K562 (cell line): ENCODE measurements around the gene GAPDH. TPM values are rescaled to one million over a fixed set of nuclear protein-coding genes. Genes with fewer than 3 reads are reported as not detected.

Source experiments
- ATAC-seq: fragments of 200-7000 bp; cut with Tn5 transposase; 3 replicates; pipeline ENCODE4 v1.9.1; 2020; ENCODE audit warnings: moderate library complexity
- BruUV-seq: library from RNA; stranded (reverse); fragments of 400-500 nt; replicated peaks from 2 replicates; lab custom pipeline; 2021; lab: Mats Ljungman, UMichigan
- CTCF ChIA-PET: fragments of 300-600 bp; formaldehyde crosslinking; extraction: SDS; loops from one replicate; lab custom pipeline; 2021; ENCODE audit warnings: low intra/inter-chr PET ratio; lab: Yijun Ruan, JAX
- POLR2A ChIA-PET: fragments of 300-600, 350-650 bp; sonication (Branson Sonifier 250); formaldehyde crosslinking; extraction: SDS; loops from one replicate; lab custom pipeline; 2021; ENCODE audit warnings: antibody characterized with exemption, inconsistent platforms; lab: Yijun Ruan, JAX
- DNase-seq, 4 experiments: peaks; one replicate each; pipeline versions ENCODE4 v3.0.0 to v3.0.0-alpha.2; 2011 to 2018; ENCODE audit warnings: low spot score in 3 of 4, mixed read lengths in 3 of 4; ENCODE audit errors: extremely low read depth in 1 of 4
- FAIRE-seq: peaks from 2 replicates; lab custom pipeline; 2011; peaks lifted over from hg19 to GRCh38; lab: Jason Lieb, UNC
- H2AFZ ChIP-seq: 2 replicates; pipeline ENCODE4 v1.6.0; 2011; ENCODE audit warnings: low read depth, low read length, control low read depth, inconsistent platforms
- H3K27ac ChIP-seq: fragments of 200-600 bp; 3 replicates; pipeline ENCODE4 v1.8.0; 2011; ENCODE audit warnings: low read depth, mild to moderate bottlenecking, control low read depth, inconsistent platforms, low read length, moderate library complexity, mixed read lengths; ENCODE audit errors: extremely low read depth
- H3K27me3 ChIP-seq, 2 experiments: fragments of 300-600 bp in 1 of 2; 2 replicates in 1 of 2; 3 replicates in 1 of 2; pipeline versions ENCODE4 v1.6.0 to v1.8.0; 2011; ENCODE audit warnings: inconsistent platforms in 2 of 2, low read length in 2 of 2, mild to moderate bottlenecking in 1 of 2, mixed read lengths in 1 of 2, moderate library complexity in 1 of 2; ENCODE audit not compliant: control insufficient read depth in 2 of 2, insufficient read depth in 2 of 2
- H3K36me3 ChIP-seq: fragments of 300-600 bp; 3 replicates; pipeline ENCODE4 v1.8.0; 2011; ENCODE audit warnings: mild to moderate bottlenecking, low read length, inconsistent platforms; ENCODE audit not compliant: control insufficient read depth, insufficient read depth
- H3K4me1 ChIP-seq, 2 experiments: fragments of 200-600 bp in 1 of 2; replicated peaks in 1 of 2; 2 replicates in 1 of 2; 3 replicates in 1 of 2; pipeline versions ENCODE4 v1.5.1 to v1.8.0; 2011; ENCODE audit warnings: inconsistent platforms in 2 of 2, low read length in 2 of 2, mild to moderate bottlenecking in 1 of 2, mixed read lengths in 1 of 2, moderate library complexity in 1 of 2; ENCODE audit not compliant: control insufficient read depth in 2 of 2, insufficient read depth in 2 of 2
- H3K4me2 ChIP-seq: 2 replicates; pipeline ENCODE4 v1.6.1; 2011; ENCODE audit warnings: low read length, control low read depth, inconsistent platforms, mixed read lengths; ENCODE audit not compliant: insufficient read depth
- H3K4me3 ChIP-seq: fragments of 200-600 bp; sonication (generic), shearing (Covaris generic); 2 replicates; pipeline ENCODE4 v1.5.1; 2016; ENCODE audit warnings: control low read depth, inconsistent platforms
- H3K79me2 ChIP-seq: fragments of 200-600 bp; 3 replicates; pipeline ENCODE4 v1.8.0; 2011; ENCODE audit warnings: low read length, inconsistent platforms; ENCODE audit not compliant: control insufficient read depth, insufficient read depth
- H3K9ac ChIP-seq, 2 experiments: 2 replicates each; pipeline versions ENCODE4 v1.6.0 to v1.6.1; 2011; ENCODE audit warnings: low read depth in 2 of 2, low read length in 2 of 2, control low read depth in 1 of 2, inconsistent platforms in 1 of 2, mild to moderate bottlenecking in 1 of 2, mixed read lengths in 1 of 2; ENCODE audit not compliant: insufficient read depth in 1 of 2
- H3K9me1 ChIP-seq: one replicate; pipeline ENCODE4 v1.6.0; 2011; ENCODE audit warnings: inconsistent platforms, mild to moderate bottlenecking, low read length, moderate library complexity; ENCODE audit not compliant: control insufficient read depth, insufficient read depth
- H3K9me3 ChIP-seq: replicated peaks from 2 replicates; pipeline ENCODE4 v1.5.1; 2011; ENCODE audit warnings: low read depth, low read length, inconsistent platforms; ENCODE audit not compliant: control insufficient read depth, insufficient read depth
- H4K20me1 ChIP-seq: replicated peaks from 2 replicates; pipeline ENCODE4 v1.6.1; 2011; ENCODE audit warnings: low read length, inconsistent platforms, mixed read lengths; ENCODE audit not compliant: control insufficient read depth, insufficient read depth
- CTCF ChIP-seq, 3 experiments: IDR thresholded peaks in 2 of 3; conservative IDR thresholded peaks in 1 of 3; 2 replicates each; pipeline ENCODE4 v1.5.1; 2011 to 2012; ENCODE audit warnings: low read length in 3 of 3, mild to moderate bottlenecking in 3 of 3, control low read depth in 2 of 3, improper control_type of control experiment in 1 of 3, inconsistent platforms in 1 of 3, low read depth in 1 of 3, mixed read lengths in 1 of 3, moderate library complexity in 1 of 3; ENCODE audit not compliant: insufficient read depth in 2 of 3
- HNRNPK ChIP-seq: fragments of 200-400 bp; formaldehyde crosslinking; IDR thresholded peaks from one replicate; pipeline ENCODE4 v1.6.1; 2018; ENCODE audit warnings: mild to moderate bottlenecking, low read depth, low read length; ENCODE audit not compliant: poor library complexity, severe bottlenecking
- NR4A1 ChIP-seq, 2 experiments: fragments of 250-450 bp in 1 of 2; fragments of 450-650 bp in 1 of 2; sonication (Bioruptor Pico) in 1 of 2; IDR thresholded peaks; 2 replicates each; pipeline versions ENCODE4 v1.4.0 to v1.6.1; 2016 to 2020; ENCODE audit warnings: mild to moderate bottlenecking in 2 of 2, missing compliant biosample characterization in 1 of 2, missing genetic modification characterization in 1 of 2, moderate library complexity in 1 of 2
- PCBP1 ChIP-seq: fragments of 200-400 bp; formaldehyde crosslinking; IDR thresholded peaks from 2 replicates; pipeline ENCODE4 v1.6.1; 2018; ENCODE audit warnings: mild to moderate bottlenecking, low read depth, low read length; ENCODE audit not compliant: poor library complexity, severe bottlenecking
- RAD21 ChIP-seq, 2 experiments: fragments of 250-450 bp in 1 of 2; fragments of 450-650 bp in 1 of 2; sonication (Bioruptor Pico) in 1 of 2; formaldehyde crosslinking in 1 of 2; IDR thresholded peaks in 1 of 2; conservative IDR thresholded peaks in 1 of 2; 2 replicates each; pipeline versions ENCODE4 v1.4.0 to v1.8.0; 2020 to 2022; ENCODE audit warnings: mild to moderate bottlenecking in 2 of 2, moderate library complexity in 1 of 2
- RBM14 ChIP-seq: fragments of 200-400 bp; formaldehyde crosslinking; IDR thresholded peaks from 2 replicates; pipeline ENCODE4 v1.6.1; 2018; ENCODE audit warnings: low read depth, mild to moderate bottlenecking, low read length, moderate library complexity, borderline replicate concordance; ENCODE audit not compliant: insufficient read depth
- ZBTB17 ChIP-seq: fragments of 450-650 bp; formaldehyde crosslinking; IDR thresholded peaks from 2 replicates; pipeline ENCODE4 v1.4.0; 2020; ENCODE audit warnings: mild to moderate bottlenecking
- ZNF23 ChIP-seq: fragments of 250-450 bp; sonication (Bioruptor Pico); IDR thresholded peaks from 2 replicates; pipeline ENCODE4 v1.4.0; 2020; ENCODE audit warnings: mild to moderate bottlenecking
- WGBS: fragments of 100-300 bp; shearing (Covaris generic); methylation state at CpG from one replicate; pipeline ENCODE4 v1.1.6; 2016; ENCODE audit warnings: low coverage, mixed read lengths; ENCODE audit not compliant: insufficient coverage; ENCODE audit errors: missing lambda C conversion rate; 5-methylcytosine and 5-hydroxymethylcytosine counted together
- in situ Hi-C: fragments of 300-500 bp; cut with MboI; formaldehyde crosslinking; loops from 4 replicates; pipeline ENCODE4 v1.15.0; 2018; ENCODE audit warnings: inconsistent platforms, mixed read lengths
- intact Hi-C: fragments of 100-400 bp; cut with micrococcal nuclease; formaldehyde crosslinking; loops from 2 replicates; pipeline ENCODE4 v1.14.2; 2022
- polyA plus RNA-seq, 8 experiments: library from polyadenylated mRNA; depleted of rRNA in 4 of 8; stranded (reverse) in 5 of 8; unstranded in 3 of 8; fragments of >200 nt; fragmentation: Nextera tagmentation in 2 of 8; fragmentation: Illumina TruSeq in 1 of 8; extraction: Ambion mirVana in 2 of 8; extraction: Trizol in 1 of 8; gene quantifications; 2 replicates each; pipeline versions ENCODE4 v1.2.1 to v1.2.3, GENCODE V29; 2011 to 2014; ENCODE audit warnings: inconsistent platforms in 1 of 8, missing spikeins in 1 of 8
- total RNA-seq, 7 experiments: library from RNA; depleted of rRNA in 6 of 7; stranded (reverse); fragments of >200 nt in 6 of 7; fragmentation: Illumina TruSeq in 2 of 7; extraction: Trizol in 2 of 7; gene quantifications; 2 replicates each; pipeline versions ENCODE4 v1.2.1 to v1.2.3, GENCODE V29; 2011 to 2021; ENCODE audit warnings: low replicate concordance in 1 of 7
- TF ChIP-seq, protein P1 (sequence below): fragments of 200-800 bp; sonication (Bioruptor generic); IDR thresholded peaks from 2 replicates; pipeline ENCODE4 v1.6.1; 2017; ENCODE audit warnings: missing genetic modification characterization, missing compliant biosample characterization

The GAPDH gene
- total and polyA plus RNA-seq, 9 of the 15 experiments (the other 6 are each of a cell fraction or from before 2014, with no cell fraction given) = 2,206 to 6,793 (median 4,217) TPM

DNA sequence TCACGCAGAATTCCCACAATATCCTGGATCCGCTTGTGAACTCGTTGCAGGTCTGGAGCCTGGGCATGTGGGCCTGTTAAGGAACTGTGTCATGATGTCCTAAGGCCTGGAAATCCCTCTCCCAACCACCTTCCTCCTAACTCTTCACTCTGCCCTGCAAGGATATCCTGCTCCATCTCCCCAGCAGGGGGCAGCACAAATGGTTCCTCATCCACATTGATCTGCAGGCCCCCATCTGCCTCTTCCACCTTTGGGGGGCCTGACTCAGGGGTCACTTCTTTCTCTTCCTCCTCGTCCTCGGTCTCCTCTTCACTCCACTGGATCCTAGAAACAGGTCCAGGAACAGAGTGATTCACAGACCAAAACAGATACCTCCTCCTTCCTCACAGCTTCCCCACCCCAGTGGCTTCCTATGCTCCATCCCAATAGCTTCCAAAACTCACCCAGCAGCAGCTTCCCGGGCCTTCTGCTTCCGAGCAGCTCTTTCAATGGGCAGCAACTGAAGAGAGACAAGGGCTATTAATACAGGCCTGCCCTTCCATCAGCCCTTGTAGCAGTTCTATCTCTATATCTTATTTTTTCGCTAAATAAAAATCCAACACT, 29.2 kb downstream of the GAPDH start (continued):
- TF ChIP-seq CTCF (IDR thresholded peaks at IDR 0.05 in 2 of 3, conservative IDR thresholded peaks at IDR 0.05 in 1 of 3; ENCODE audit: insufficient read depth in 2 of 3, low read depth in 1 of 3, low read length in 3 of 3) (peak; percentile 51 to 80 (median 61)), RBM14 (no peak)

- peak in 1 of 4 experiments; percentile 19 for DNase-seq
- Histone ChIP-seq H3K4me3 (peak overlapping the region; percentile 68), H4K20me1 (no peaks in the 10 kb centered on the region; the same call in 1 of the 2 replicates), H3K27me3 (no peaks in the 10 kb centered on the region), H3K9ac (peak overlapping the region; percentile 85 to 100), H3K4me2 (peak overlapping the region; percentile 91)
- intact Hi-C loops = no loop called here
- POLR2A ChIA-PET = interaction anchor here (0.7 to 1.6 kb wide), 4 partner anchors 20 to 284 kb away, joined by 3 to 5 read pairs (median 4); partner anchors contain the start of gene CDCA3
- peak; percentile 15; the same call in 1 of the 3 replicates for ATAC-seq
- TF ChIP-seq, protein P1, sequence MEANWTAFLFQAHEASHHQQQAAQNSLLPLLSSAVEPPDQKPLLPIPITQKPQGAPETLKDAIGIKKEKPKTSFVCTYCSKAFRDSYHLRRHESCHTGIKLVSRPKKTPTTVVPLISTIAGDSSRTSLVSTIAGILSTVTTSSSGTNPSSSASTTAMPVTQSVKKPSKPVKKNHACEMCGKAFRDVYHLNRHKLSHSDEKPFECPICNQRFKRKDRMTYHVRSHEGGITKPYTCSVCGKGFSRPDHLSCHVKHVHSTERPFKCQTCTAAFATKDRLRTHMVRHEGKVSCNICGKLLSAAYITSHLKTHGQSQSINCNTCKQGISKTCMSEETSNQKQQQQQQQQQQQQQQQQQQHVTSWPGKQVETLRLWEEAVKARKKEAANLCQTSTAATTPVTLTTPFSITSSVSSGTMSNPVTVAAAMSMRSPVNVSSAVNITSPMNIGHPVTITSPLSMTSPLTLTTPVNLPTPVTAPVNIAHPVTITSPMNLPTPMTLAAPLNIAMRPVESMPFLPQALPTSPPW = 0 out of 2 replicates have a peak, but pooled peaks have one; percentile 6
- no peak for TF ChIP-seq PCBP1
- TF ChIP-seq ZNF23 (CRISPR knock-in tag) = no peak
- TF ChIP-seq NR4A1 (CRISPR knock-in tag; IDR thresholded peaks at IDR 0.05) = no peak
- TF ChIP-seq NR4A1 (tag; IDR thresholded peaks at IDR 0.05) = no peak
- no peak for TF ChIP-seq ZBTB17 (CRISPR knock-in tag)
- TF ChIP-seq HNRNPK = no peak
- TF ChIP-seq RAD21 (CRISPR knock-in tag; conservative IDR thresholded peaks at IDR 0.05 in 1 of 2, IDR thresholded peaks at IDR 0.05 in 1 of 2) = no peak
- TF ChIP-seq, all 486 proteins: peak for 1
- CTCF ChIA-PET = interaction anchor here (0.7 kb wide), 1 partner anchor 258 kb away, joined by 3 read pairs; no protein-coding TSS in a partner anchor
- peaks cover 0 to 17% of the 10 kb centered on the region in 2 experiments; a peak in 3 of 5 replicates for H3K4me1 ChIP-seq
- no peak overlapping the region for H2AFZ ChIP-seq
- peaks cover 42% of the 10 kb centered on the region for H3K79me2 ChIP-seq
- H3K9me3 ChIP-seq = no peaks in the 10 kb centered on the region
- no peaks in the 10 kb centered on the region for H3K9me1 ChIP-seq
- no TSS peak for BruUV-seq
- peak; percentile 54 for FAIRE-seq
- 18% methylated on average over 8 of the region's 8 CpGs for WGBS
- peaks cover 75% of the 10 kb centered on the region for H3K36me3 ChIP-seq
- peak overlapping the region; percentile 83 for H3K27ac ChIP-seq
- in situ Hi-C loops = no loop called here
These were observed 32.9 kb downstream of the GAPDH start for GRCh38 chr12:6567112-6567670.
